ENCODE measurements around the gene TUSC2. TPM values are rescaled to one million over a fixed set of nuclear protein-coding genes. Genes with fewer than 3 reads are reported as not detected.

Gene TUSC2
- total and polyA plus RNA-seq, 2 of the 13 experiments (the other 11 are each of a cell fraction or from before 2014, with no cell fraction given): 36.7 to 39.1 TPM

DNA sequence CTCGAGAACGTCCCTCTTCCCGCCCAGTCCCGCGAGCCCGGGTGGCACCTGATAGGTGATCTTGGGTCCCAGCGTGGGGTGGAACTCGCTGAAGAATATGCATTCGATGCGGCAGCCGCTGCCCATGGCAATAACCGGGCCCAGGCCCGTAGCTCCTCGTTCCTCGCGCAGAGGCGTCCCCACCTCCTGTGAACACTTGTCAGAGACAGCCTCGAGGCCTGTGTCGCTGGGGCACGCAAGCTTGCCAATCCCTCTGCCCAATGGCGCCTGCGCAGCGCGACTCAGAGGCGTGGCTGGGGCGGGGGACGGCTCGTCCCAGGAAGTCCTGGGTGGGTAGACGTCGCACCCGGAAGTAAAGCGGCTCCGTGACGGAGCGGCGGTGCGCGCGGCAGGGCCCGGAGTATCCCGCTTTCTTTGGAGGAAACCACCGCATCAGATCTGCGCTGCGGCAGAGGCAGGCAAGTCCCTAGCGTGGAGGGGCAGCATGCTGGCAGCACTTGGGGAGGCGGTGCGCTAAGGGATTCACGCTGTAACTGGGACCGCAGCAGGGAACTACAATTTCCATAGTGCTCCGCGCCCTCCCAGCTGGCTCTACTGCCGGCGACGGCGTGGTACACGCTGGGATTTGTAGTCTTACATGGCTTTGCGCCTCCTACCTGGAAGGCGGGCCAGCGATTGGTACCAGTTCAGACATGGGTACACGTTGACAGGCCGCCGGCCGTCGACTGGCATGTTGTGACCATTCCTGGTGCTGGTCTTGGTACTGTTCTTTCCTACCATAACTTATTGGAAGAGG lies 22.7 kb upstream of the TUSC2 start, which contains the start of the genes CYB561D2 and NPRL2 (continued):
- TF ChIP-seq, protein P1, sequence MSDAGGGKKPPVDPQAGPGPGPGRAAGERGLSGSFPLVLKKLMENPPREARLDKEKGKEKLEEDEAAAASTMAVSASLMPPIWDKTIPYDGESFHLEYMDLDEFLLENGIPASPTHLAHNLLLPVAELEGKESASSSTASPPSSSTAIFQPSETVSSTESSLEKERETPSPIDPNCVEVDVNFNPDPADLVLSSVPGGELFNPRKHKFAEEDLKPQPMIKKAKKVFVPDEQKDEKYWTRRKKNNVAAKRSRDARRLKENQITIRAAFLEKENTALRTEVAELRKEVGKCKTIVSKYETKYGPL (CRISPR knock-in tag; IDR thresholded peaks at IDR 0.05): peak; percentile 68; the same call in 1 of the 2 replicates
- TF ChIP-seq NRL (CRISPR knock-in tag; IDR thresholded peaks at IDR 0.05; ENCODE audit: borderline replicate concordance): peak; percentile 96
- peak; percentile 96 for TF ChIP-seq ZFX (CRISPR knock-in tag; IDR thresholded peaks at IDR 0.05; ENCODE audit: low read depth)
- no peak for TF ChIP-seq SSRP1 (CRISPR knock-in tag; IDR thresholded peaks at IDR 0.05)
- TF ChIP-seq SNAPC2 (CRISPR knock-in tag; IDR thresholded peaks at IDR 0.05): peak; percentile 84; the same call in 1 of the 2 replicates
- peak; percentile 87; the same call in 1 of the 2 replicates for TF ChIP-seq MTERF4 (CRISPR knock-in tag; IDR thresholded peaks at IDR 0.05)
- no peak for TF ChIP-seq HOXA7 (CRISPR knock-in tag; IDR thresholded peaks at IDR 0.05)
- peak; percentile 87 for TF ChIP-seq HNF1B (CRISPR knock-in tag; IDR thresholded peaks at IDR 0.05)
- TF ChIP-seq ZNF235 (CRISPR knock-in tag; IDR thresholded peaks at IDR 0.05; ENCODE audit: borderline replicate concordance): peak; percentile 90; the same call in 1 of the 2 replicates
- TF ChIP-seq, protein P2, sequence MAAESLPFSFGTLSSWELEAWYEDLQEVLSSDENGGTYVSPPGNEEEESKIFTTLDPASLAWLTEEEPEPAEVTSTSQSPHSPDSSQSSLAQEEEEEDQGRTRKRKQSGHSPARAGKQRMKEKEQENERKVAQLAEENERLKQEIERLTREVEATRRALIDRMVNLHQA (CRISPR knock-in tag; IDR thresholded peaks at IDR 0.05): 0 out of 2 replicates have a peak, but pooled peaks have one; percentile 26
- TF ChIP-seq ZSCAN31 (CRISPR knock-in tag; IDR thresholded peaks at IDR 0.05; ENCODE audit: low read depth): peak; percentile 95
- peak; percentile 98 for TF ChIP-seq ZNF501 (CRISPR knock-in tag; IDR thresholded peaks at IDR 0.05)
- TF ChIP-seq BRCA1 (CRISPR knock-in tag; IDR thresholded peaks at IDR 0.05): peak; percentile 83; the same call in 1 of the 2 replicates
- no peak; the same call in 1 of the 2 replicates for TF ChIP-seq ZNF749 (CRISPR knock-in tag; IDR thresholded peaks at IDR 0.05; ENCODE audit: borderline replicate concordance)
- TF ChIP-seq PRPF4 (IDR thresholded peaks at IDR 0.05; ENCODE audit: low read depth, low read length, poor library complexity, severe bottlenecking): no peak
- TF ChIP-seq ZFP91 (CRISPR knock-in tag; IDR thresholded peaks at IDR 0.05; ENCODE audit: borderline replicate concordance): peak; percentile 90
- TF ChIP-seq PBX2 (CRISPR knock-in tag; IDR thresholded peaks at IDR 0.05): no peak

All from HepG2 (cell line).